Cardiac muscle cell (in vitro differentiated cells and primary cell): ENCODE data around the gene CARS1. TPM values are rescaled to one million over a fixed set of nuclear protein-coding genes. Genes with fewer than 3 reads are reported as not detected.
A peak's percentile ranks its signal among the peaks of the same experiment; 100 is the strongest.

Experiments
- DNase-seq, 2 donors: peaks; one replicate each; pipeline versions ENCODE4 v3.0.0 to v3.0.0-alpha.2; 2010 to 2017; ENCODE audit warnings: low read depth in 1 of 2, low spot score in 1 of 2
- H3K27ac ChIP-seq: fragments of 200-600 bp; sonication (generic); 2 replicates; pipeline ENCODE4 v1.5.1; 2016
- H3K27me3 ChIP-seq: fragments of 200-600 bp; sonication (generic); 2 replicates; pipeline ENCODE4 v1.6.0; 2016; ENCODE audit warnings: control low read depth
- H3K36me3 ChIP-seq: fragments of 200-600 bp; sonication (generic); 2 replicates; pipeline ENCODE4 v1.5.1; 2016; ENCODE audit warnings: control low read depth
- H3K4me1 ChIP-seq: fragments of 200-600 bp; sonication (generic); 2 replicates; pipeline ENCODE4 v1.8.1; 2017; ENCODE audit warnings: low read depth, mild to moderate bottlenecking, mixed run types
- H3K4me3 ChIP-seq: fragments of 200-600 bp; sonication (generic); 2 replicates; pipeline ENCODE4 v1.5.1; 2016; ENCODE audit warnings: mild to moderate bottlenecking
- H3K9me3 ChIP-seq: fragments of 200-600 bp; sonication (generic); 2 replicates; pipeline ENCODE4 v1.5.1; 2017; ENCODE audit warnings: low read depth, mild to moderate bottlenecking, control low read depth
- polyA plus RNA-seq: library from polyadenylated mRNA; unstranded; fragments of >200 nt; fragmentation: Nextera tagmentation; extraction: Ambion mirVana; gene quantifications from 2 replicates; pipeline ENCODE4 v1.2.1, GENCODE V29; 2016
- total RNA-seq: library from RNA; depleted of rRNA; stranded (reverse); fragments of >200 nt; gene quantifications from 2 replicates; pipeline ENCODE4 v1.2.3, GENCODE V29; 2016
- TF ChIP-seq, protein P1 (sequence below): IDR thresholded peaks from 2 replicates; pipeline ENCODE4 v1.5.1; 2012; ENCODE audit warnings: low read depth, mild to moderate bottlenecking, low read length

CARS1 gene
- total and polyA plus RNA-seq, 2 experiments from 2014 or later: 18.5 to 24.2 TPM

DNA sequence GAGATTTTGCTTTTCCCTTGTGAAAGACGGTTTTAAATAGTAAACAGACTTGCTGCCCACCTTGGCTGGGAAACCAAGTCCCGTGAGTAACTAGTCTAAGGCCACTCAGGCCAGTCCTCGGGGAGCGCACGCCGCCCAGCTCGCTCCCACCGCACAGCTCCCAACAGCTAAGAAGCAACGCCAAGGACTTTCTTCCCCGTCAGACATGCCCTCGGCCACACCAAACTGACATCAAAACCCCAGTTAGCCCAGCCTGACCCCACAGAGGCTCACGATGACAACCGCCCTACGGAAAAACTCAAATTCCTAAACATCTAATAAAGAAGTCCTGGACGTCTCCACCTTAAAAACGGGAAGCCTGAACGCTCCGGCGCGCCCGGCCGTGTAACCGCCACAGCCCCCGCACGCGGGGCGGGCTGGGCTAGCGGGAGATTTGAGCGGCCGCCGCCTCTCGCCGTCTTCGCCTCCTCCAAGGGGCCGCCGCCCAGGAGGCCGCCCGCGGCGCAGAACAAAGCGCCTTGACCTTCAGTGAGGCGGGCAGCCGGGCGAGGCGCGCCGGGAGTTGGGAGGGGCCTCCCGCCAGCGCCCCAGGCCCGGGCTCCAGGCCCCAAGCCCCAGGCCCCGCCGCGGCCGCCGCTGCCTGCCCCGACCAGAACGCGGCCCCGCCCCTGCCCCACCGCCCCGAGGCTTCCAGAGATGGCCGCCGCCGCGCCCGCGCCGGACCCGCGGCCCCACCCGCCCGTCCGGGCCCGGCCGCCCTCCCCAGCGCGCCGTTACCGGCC is 65.6 kb downstream of the CARS1 start:
- Histone ChIP-seq H3K27me3 (no peaks in the 10 kb centered on the region), H3K4me3 (peak overlapping the region; percentile 87), H3K27ac (peak overlapping the region; percentile 93), H3K4me1 (peaks cover 22% of the 10 kb centered on the region), H3K9me3 (no peaks in the 10 kb centered on the region), H3K36me3 (no peaks in the 10 kb centered on the region)
- TF ChIP-seq, protein P1, sequence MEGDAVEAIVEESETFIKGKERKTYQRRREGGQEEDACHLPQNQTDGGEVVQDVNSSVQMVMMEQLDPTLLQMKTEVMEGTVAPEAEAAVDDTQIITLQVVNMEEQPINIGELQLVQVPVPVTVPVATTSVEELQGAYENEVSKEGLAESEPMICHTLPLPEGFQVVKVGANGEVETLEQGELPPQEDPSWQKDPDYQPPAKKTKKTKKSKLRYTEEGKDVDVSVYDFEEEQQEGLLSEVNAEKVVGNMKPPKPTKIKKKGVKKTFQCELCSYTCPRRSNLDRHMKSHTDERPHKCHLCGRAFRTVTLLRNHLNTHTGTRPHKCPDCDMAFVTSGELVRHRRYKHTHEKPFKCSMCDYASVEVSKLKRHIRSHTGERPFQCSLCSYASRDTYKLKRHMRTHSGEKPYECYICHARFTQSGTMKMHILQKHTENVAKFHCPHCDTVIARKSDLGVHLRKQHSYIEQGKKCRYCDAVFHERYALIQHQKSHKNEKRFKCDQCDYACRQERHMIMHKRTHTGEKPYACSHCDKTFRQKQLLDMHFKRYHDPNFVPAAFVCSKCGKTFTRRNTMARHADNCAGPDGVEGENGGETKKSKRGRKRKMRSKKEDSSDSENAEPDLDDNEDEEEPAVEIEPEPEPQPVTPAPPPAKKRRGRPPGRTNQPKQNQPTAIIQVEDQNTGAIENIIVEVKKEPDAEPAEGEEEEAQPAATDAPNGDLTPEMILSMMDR: no peak
- peak; percentile 65 to 86 for DNase-seq

DNA sequence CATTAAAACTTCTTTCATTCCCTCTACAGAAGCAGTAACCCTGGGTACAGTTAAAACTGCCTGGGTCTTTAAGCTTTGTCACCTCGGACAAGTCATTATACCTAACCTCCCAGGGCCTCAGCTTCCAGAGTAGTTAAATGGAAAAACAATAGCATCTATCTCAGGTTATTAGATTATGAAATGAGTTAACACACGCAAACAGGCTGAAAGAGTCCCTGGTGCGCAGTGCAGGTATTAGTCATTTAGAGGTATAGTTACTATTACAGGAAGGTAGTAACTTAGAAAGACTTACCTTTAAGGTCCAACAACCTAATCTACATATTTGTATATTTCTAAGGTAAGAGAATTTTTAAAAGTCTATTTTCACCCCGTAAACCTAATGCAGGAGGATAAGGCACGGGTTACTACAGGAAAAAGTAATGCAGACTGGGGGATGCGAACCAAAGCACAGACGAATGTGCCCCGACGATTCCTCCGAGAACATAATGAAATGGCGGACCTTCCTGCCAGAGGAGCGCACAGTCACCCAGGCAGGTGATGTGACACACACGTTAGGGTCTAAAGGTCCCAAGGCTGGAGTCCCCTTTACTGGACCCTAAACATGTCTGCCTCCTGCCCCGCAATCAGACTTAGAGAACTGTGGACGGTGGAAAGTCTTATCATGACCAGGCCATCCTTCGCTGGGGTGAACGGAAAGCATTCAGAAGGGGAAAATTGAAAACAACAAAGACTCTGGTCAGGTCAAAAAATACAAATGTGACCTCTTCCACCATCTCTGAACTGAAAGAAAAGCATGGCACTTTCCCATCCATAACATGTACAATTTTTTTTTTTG is 66.4 kb downstream of the CARS1 start:
- H3K27ac ChIP-seq: peak overlapping the region; percentile 93
- peaks cover 22% of the 10 kb centered on the region for H3K4me1 ChIP-seq
- H3K9me3 ChIP-seq: no peaks in the 10 kb centered on the region
- H3K36me3 ChIP-seq: no peaks in the 10 kb centered on the region
- peak overlapping the region; percentile 87 for H3K4me3 ChIP-seq
- no peaks in the 10 kb centered on the region for H3K27me3 ChIP-seq
- TF ChIP-seq, protein P1: no peak
- DNase-seq: peak in 1 of 2 donors; percentile 30

DNA sequence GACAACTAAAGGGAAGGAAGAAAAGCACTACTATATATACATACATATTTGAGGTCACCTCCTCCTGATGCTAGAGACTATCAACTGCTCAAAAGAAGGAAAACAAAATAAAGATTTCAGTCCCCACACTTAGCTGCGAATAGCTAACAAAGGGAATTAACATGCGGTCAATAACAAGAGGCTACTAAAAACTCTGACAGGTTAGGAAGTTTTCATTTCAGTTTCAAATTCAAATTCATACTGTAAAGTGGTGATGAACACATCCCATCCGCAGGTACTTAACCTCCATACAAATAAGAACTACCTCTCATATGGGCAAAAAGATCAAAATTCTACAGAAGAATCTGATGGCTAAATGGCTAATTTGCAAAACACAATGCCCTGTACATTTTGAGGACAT is 67.7 kb downstream of the CARS1 start:
- H3K27me3 ChIP-seq: no peaks in the 10 kb centered on the region
- H3K27ac ChIP-seq: peak overlapping the region; percentile 93
- no peak for DNase-seq
- TF ChIP-seq, protein P1: no peak
- H3K4me1 ChIP-seq: peaks cover 22% of the 10 kb centered on the region
- no peaks in the 10 kb centered on the region for H3K36me3 ChIP-seq
- H3K4me3 ChIP-seq: peak overlapping the region; percentile 87
- H3K9me3 ChIP-seq: no peaks in the 10 kb centered on the region

- Histone ChIP-seq H3K4me3 (peak overlapping the region; percentile 87), H3K27ac (no peak overlapping the region), H3K9me3 (no peaks in the 10 kb centered on the region), H3K36me3 (no peaks in the 10 kb centered on the region), H3K27me3 (no peaks in the 10 kb centered on the region), H3K4me1 (peaks cover 22% of the 10 kb centered on the region)
- no peak for DNase-seq
- TF ChIP-seq, protein P1: no peak
Observed at GRCh38 chr11:2989006-2989405, 68.2 kb downstream of the CARS1 start.

GRCh38 chr11:2987881-2988861 is 69.1 kb downstream of the CARS1 start:
- TF ChIP-seq, protein P1: no peak
- H3K4me3 ChIP-seq: no peak overlapping the region
- no peaks in the 10 kb centered on the region for H3K9me3 ChIP-seq
- H3K4me1 ChIP-seq: peaks cover 25% of the 10 kb centered on the region
- H3K36me3 ChIP-seq: no peaks in the 10 kb centered on the region
- no peak overlapping the region for H3K27ac ChIP-seq
- DNase-seq: no peak
- no peaks in the 10 kb centered on the region for H3K27me3 ChIP-seq
